B cell (primary cell): ENCODE measurements around the gene NHSL2. TPM values are rescaled to one million over a fixed set of nuclear protein-coding genes. Genes with fewer than 3 reads are reported as not detected.

Experiments used
- ATAC-seq: fragments of 200-7000 bp; cut with Tn5 transposase; one replicate; pipeline ENCODE4 v1.10.0; 2021; ENCODE audit warnings: low read depth, mild to moderate bottlenecking, moderate number of reproducible peaks, moderate library complexity
- CTCF ChIA-PET: fragments of 350-600 bp; sonication (Branson Sonifier 250); formaldehyde crosslinking; loops from one replicate; lab custom pipeline; 2021; ENCODE audit warnings: antibody characterized with exemption, inconsistent platforms; lab: Charles Lee
- POLR2A ChIA-PET: fragments of 350-600 bp; sonication (Branson Sonifier 250); formaldehyde crosslinking; loops from one replicate; lab custom pipeline; 2021; ENCODE audit warnings: antibody characterized with exemption; lab: Charles Lee
- DNase-seq: peaks from one replicate; pipeline ENCODE4 v3.0.0; 2013
- H2AFZ ChIP-seq: 2 replicates; pipeline ENCODE4 v1.6.1; 2012; ENCODE audit warnings: mild to moderate bottlenecking, low read depth, low read length; ENCODE audit not compliant: insufficient read depth, poor library complexity, severe bottlenecking
- H3K27ac ChIP-seq, 2 donors: 1 replicate in 1 of 2; 2 replicates in 1 of 2; pipeline ENCODE4 v1.5.1; 2012 to 2013; ENCODE audit warnings: low read length in 2 of 2, mild to moderate bottlenecking in 2 of 2, moderate library complexity in 1 of 2
- H3K27me3 ChIP-seq, 4 experiments: fragments of 200-600 bp in 1 of 4; sonication (generic) in 1 of 4; replicated peaks in 1 of 4; 1 replicate in 2 of 4; 2 replicates in 2 of 4; pipeline versions ENCODE4 v1.6.1 to v1.7.0; 2013 to 2016; ENCODE audit warnings: low read length in 3 of 4, mild to moderate bottlenecking in 2 of 4, mixed read lengths in 1 of 4, moderate library complexity in 1 of 4; ENCODE audit not compliant: insufficient read depth in 4 of 4, control insufficient read depth in 3 of 4; ENCODE audit errors: control extremely low read depth in 1 of 4
- H3K36me3 ChIP-seq, 2 experiments: replicated peaks in 1 of 2; 1 replicate in 1 of 2; 2 replicates in 1 of 2; pipeline versions ENCODE4 v1.6.1 to v1.7.1; 2013; ENCODE audit warnings: low read length in 1 of 2; ENCODE audit not compliant: insufficient read depth in 2 of 2, control insufficient read depth in 1 of 2; ENCODE audit errors: control extremely low read depth in 1 of 2, extremely low read depth in 1 of 2
- H3K4me1 ChIP-seq, 2 donors: fragments of 200-600 bp in 1 of 2; sonication (generic) in 1 of 2; 1 replicate in 1 of 2; 2 replicates in 1 of 2; pipeline versions ENCODE4 v1.5.1 to v1.6.1; 2013 to 2017; ENCODE audit warnings: low read length in 2 of 2; ENCODE audit not compliant: control insufficient read depth in 2 of 2, insufficient read depth in 2 of 2
- H3K4me2 ChIP-seq: replicated peaks from 2 replicates; pipeline ENCODE3; 2012; ENCODE audit warnings: mild to moderate bottlenecking, low read depth, low read length; ENCODE audit not compliant: poor library complexity, severe bottlenecking
- H3K4me3 ChIP-seq, 5 experiments: fragments of 200-600 bp in 1 of 5; sonication (generic) in 1 of 5; 1 replicate in 3 of 5; 2 replicates in 2 of 5; pipeline versions ENCODE4 v1.5.1 to v1.7.0; 2011 to 2016; ENCODE audit warnings: low read length in 4 of 5, mild to moderate bottlenecking in 4 of 5, low read depth in 2 of 5, control low read depth in 1 of 5, moderate library complexity in 1 of 5; ENCODE audit not compliant: insufficient read depth in 1 of 5; ENCODE audit errors: control extremely low read depth in 1 of 5, extremely low read depth in 1 of 5
- H3K79me2 ChIP-seq: fragments of 200-600 bp; sonication (generic); one replicate; pipeline ENCODE4 v1.6.0; 2016; ENCODE audit warnings: low read length; ENCODE audit not compliant: control insufficient read depth, insufficient read depth
- H3K9ac ChIP-seq: fragments of 200-600 bp; sonication (generic); 2 replicates; pipeline ENCODE4 v1.6.1; 2017; ENCODE audit warnings: mild to moderate bottlenecking, low read length, moderate library complexity
- H3K9me3 ChIP-seq, 3 donors: one replicate each; pipeline versions ENCODE4 v1.6.1 to v1.7.1; 2013; ENCODE audit warnings: low read length in 2 of 3; ENCODE audit not compliant: control insufficient read depth in 2 of 3, insufficient read depth in 1 of 3; ENCODE audit errors: control extremely low read depth in 1 of 3
- H4K20me1 ChIP-seq: 2 replicates; pipeline ENCODE4 v1.6.0; 2012; ENCODE audit warnings: mild to moderate bottlenecking, low read length; ENCODE audit not compliant: insufficient read depth, control insufficient read depth, poor library complexity, severe bottlenecking
- H3K27ac Mint-ChIP-seq: one replicate; pipeline ENCODE4 v1.8.0; 2021; ENCODE audit warnings: mixed read lengths
- H3K27me3 Mint-ChIP-seq: one replicate; pipeline ENCODE4 v1.8.0; 2021; ENCODE audit warnings: mixed read lengths
- H3K4me1 Mint-ChIP-seq: one replicate; pipeline ENCODE4 v1.8.0; 2021; ENCODE audit warnings: mixed read lengths
- H3K4me3 Mint-ChIP-seq: one replicate; pipeline ENCODE4 v1.8.0; 2021; ENCODE audit warnings: mixed read lengths
- H3K9me3 Mint-ChIP-seq: one replicate; pipeline ENCODE4 v1.8.0; 2022; ENCODE audit warnings: mixed read lengths; ENCODE audit not compliant: insufficient read depth
- EZH2 ChIP-seq: IDR thresholded peaks from 2 replicates; pipeline ENCODE4 v1.6.1; 2012; ENCODE audit warnings: borderline replicate concordance, low read depth, mild to moderate bottlenecking, moderate library complexity, low read length; ENCODE audit not compliant: insufficient read depth, poor library complexity, severe bottlenecking
- WGBS: methylation state at CpG from one replicate; pipeline ENCODE4 v1.1.5; 2013; ENCODE audit warnings: missing lambda C conversion rate; ENCODE audit not compliant: insufficient coverage; 5-methylcytosine and 5-hydroxymethylcytosine counted together
- intact Hi-C: fragments of 100-400 bp; cut with micrococcal nuclease; formaldehyde crosslinking; loops from one replicate; pipeline ENCODE4 v1.10.0; 2022
- polyA plus RNA-seq: library from polyadenylated mRNA; depleted of rRNA; stranded (reverse); fragments of >200 nt; gene quantifications from 2 replicates; pipeline ENCODE4 v1.2.3, GENCODE V29; 2012
- total RNA-seq, 2 donors: library from RNA; stranded (reverse); fragments of 120-200 nt in 1 of 2; gene quantifications; 1 replicate in 1 of 2; 2 replicates in 1 of 2; pipeline versions ENCODE4 v1.2.3 to v1.2.4, GENCODE V29; 2013 to 2022
- TF ChIP-seq, protein P1 (sequence below): fragments of 200-600 bp; IDR thresholded peaks from one replicate; pipeline ENCODE4 v1.8.0; 2022; ENCODE audit warnings: antibody characterized with exemption, mild to moderate bottlenecking

NHSL2 gene
- total and polyA plus RNA-seq, 2 donors (not counting 1 experiment from before 2014, with no cell fraction given), result 0.16 to 1.7 TPM

DNA sequence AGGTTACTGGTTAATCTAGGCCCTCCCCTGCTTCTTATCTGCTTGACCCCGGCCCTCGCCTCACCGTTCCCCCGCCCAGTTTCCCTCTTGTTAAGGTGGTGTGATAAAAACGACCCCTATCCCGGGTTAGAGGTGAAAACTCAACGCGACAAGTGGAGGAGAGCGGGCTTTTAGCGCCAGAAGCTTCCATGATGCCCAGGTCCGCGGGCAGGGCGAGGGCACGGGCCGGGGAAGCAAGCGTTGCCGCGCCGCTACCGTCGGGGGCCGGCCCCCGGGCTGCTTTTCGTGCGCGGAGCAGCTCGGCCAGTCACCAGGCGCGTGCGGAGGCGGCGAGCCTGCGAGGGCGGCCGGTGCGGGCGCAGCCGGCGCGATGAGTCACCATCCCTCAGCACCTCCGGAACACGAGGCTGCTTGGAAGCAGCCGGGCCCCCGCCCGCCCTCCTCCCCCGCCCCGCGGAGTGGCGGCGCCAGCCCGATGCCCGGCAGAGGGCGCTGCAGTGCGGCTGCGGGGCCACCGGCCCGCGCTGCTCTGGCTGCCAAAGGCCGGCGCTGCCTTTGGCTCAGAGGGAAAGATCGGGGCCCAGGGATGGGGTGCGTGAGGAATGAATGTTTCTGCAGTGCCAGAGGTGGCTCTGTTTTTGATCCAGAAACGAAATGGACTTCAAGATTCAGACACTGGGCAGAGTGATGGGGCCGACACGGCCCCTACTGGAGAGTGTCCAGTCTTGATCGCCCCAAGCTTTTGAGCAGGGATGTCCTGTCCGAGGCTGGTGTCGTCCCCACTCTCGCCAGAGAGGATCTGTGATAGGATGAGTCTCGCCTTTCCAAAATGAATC, 107.8 kb downstream of the NHSL2 start:
- Histone ChIP-seq H3K36me3 (no peaks in the 10 kb centered on the region), H3K27ac (no peak overlapping the region), H3K9ac (peak overlapping the region; percentile 33), H3K79me2 (no peaks in the 10 kb centered on the region), H3K9me3 (peaks cover 0 to 3% (median 0%) of the 10 kb centered on the region in 3 donors), H3K27me3 (peaks cover 0 to 26% (median 19%) of the 10 kb centered on the region in 4 experiments), H3K4me3 (peak overlapping the region in 2 of 5 experiments; percentile 11 to 20), H4K20me1 (no peaks in the 10 kb centered on the region), H3K4me1 (peaks cover 13 to 22% of the 10 kb centered on the region in 2 donors), H2AFZ (peak overlapping the region; percentile 72), H3K4me2 (peak overlapping the region; percentile 71)
- Mint-ChIP-seq H3K4me1 (peaks cover 9% of the 10 kb centered on the region), H3K4me3 (peak overlapping the region; percentile 29), H3K27me3 (peaks cover 9% of the 10 kb centered on the region), H3K9me3 (no peaks in the 10 kb centered on the region), H3K27ac (no peak overlapping the region)
- CTCF ChIA-PET, result interaction anchor here (0.8 to 6.8 kb wide), 9 partner anchors 12 to 163 kb away, joined by 3 to 108 read pairs (median 6); partner anchors contain the start of genes PIN4 and RTL5
- POLR2A ChIA-PET, result no interaction called here
- no peak for TF ChIP-seq EZH2
- TF ChIP-seq, protein P1, sequence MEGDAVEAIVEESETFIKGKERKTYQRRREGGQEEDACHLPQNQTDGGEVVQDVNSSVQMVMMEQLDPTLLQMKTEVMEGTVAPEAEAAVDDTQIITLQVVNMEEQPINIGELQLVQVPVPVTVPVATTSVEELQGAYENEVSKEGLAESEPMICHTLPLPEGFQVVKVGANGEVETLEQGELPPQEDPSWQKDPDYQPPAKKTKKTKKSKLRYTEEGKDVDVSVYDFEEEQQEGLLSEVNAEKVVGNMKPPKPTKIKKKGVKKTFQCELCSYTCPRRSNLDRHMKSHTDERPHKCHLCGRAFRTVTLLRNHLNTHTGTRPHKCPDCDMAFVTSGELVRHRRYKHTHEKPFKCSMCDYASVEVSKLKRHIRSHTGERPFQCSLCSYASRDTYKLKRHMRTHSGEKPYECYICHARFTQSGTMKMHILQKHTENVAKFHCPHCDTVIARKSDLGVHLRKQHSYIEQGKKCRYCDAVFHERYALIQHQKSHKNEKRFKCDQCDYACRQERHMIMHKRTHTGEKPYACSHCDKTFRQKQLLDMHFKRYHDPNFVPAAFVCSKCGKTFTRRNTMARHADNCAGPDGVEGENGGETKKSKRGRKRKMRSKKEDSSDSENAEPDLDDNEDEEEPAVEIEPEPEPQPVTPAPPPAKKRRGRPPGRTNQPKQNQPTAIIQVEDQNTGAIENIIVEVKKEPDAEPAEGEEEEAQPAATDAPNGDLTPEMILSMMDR, result peak; percentile 76
- intact Hi-C loops, result loop anchor here (1.0 to 2.0 kb wide), 3 partner anchors 108 to 258 kb away; partner anchors contain the start of genes PIN4 and RPS4X
- ATAC-seq, result peak; percentile 82
- 13% methylated on average over 54 of the region's 70 CpGs for WGBS
- peak; percentile 78 for DNase-seq

- H3K36me3 ChIP-seq, result no peaks in the 10 kb centered on the region
- no peaks in the 10 kb centered on the region for H4K20me1 ChIP-seq
- H3K4me3 ChIP-seq, result no peak overlapping the region
- H3K79me2 ChIP-seq, result no peaks in the 10 kb centered on the region
- Mint-ChIP-seq H3K4me1 (peaks cover 9% of the 10 kb centered on the region), H3K4me3 (no peak overlapping the region), H3K9me3 (no peaks in the 10 kb centered on the region), H3K27me3 (peaks cover 9% of the 10 kb centered on the region), H3K27ac (no peak overlapping the region)
- peaks cover 0 to 3% (median 0%) of the 10 kb centered on the region in 3 donors for H3K9me3 ChIP-seq
- no peak overlapping the region for H2AFZ ChIP-seq
- H3K4me1 ChIP-seq, result peaks cover 13 to 22% of the 10 kb centered on the region in 2 donors
- H3K4me2 ChIP-seq, result no peak overlapping the region
- no peak overlapping the region for H3K9ac ChIP-seq
- DNase-seq (no peak), ATAC-seq (no peak)
- intact Hi-C loops, result loop anchor here (2.0 kb wide), 1 partner anchor 257 kb away; the partner anchor contains the start of gene RPS4X
- no peak overlapping the region for H3K27ac ChIP-seq
- ChIA-PET CTCF (interaction anchor here (0.7 to 6.8 kb wide), 5 partner anchors 12 to 111 kb away, joined by 3 to 108 read pairs (median 6); partner anchors contain the start of gene RTL5), POLR2A (no interaction called here)
- no CpG with 5 or more reads among the region's 3 CpGs for WGBS
- TF ChIP-seq, protein P1, result no peak
- TF ChIP-seq EZH2, result no peak
- H3K27me3 ChIP-seq, result peaks cover 0 to 26% (median 19%) of the 10 kb centered on the region in 4 experiments
These were observed 108.8 kb downstream of the NHSL2 start for GRCh38 chrX:72019487-72019886.
